Activated T-cell treated with anti-CD3 and anti-CD28 coated beads, Interleukin-2, amount 50 U/mL, for 72 hours (primary cell): ENCODE results near the gene GPR158. TPM values are rescaled to one million over a fixed set of nuclear protein-coding genes. Genes with fewer than 3 reads are reported as not detected.

ENCODE experiments used
- total RNA-seq, 2 donors: library from RNA; stranded (reverse); gene quantifications; one replicate each; pipeline ENCODE4 v1.2.3, GENCODE V29; 2022

Gene GPR158
- total RNA-seq, 2 donors from 2014 or later, result not detected

Other genes with a start within 250 kb of the GPR158 start
- gene PRTFDC1, start 222.4 kb upstream of the GPR158 start, total RNA-seq, result under 1 TPM; 0.46 to 0.49 TPM
- not detected for gene ENKUR, start 158.8 kb upstream of the GPR158 start, total RNA-seq
- 1 to 10 TPM; 4.2 to 6.0 TPM for gene THNSL1, start 158.4 kb upstream of the GPR158 start, total RNA-seq